Measurements from ENCODE around the gene ARID4B. TPM values are rescaled to one million over a fixed set of nuclear protein-coding genes. Genes with fewer than 3 reads are reported as not detected.
A peak's percentile ranks its signal among the peaks of the same experiment; 100 is the strongest.

Gene ARID4B
- total RNA-seq, 2 experiments from 2014 or later = 38.8 to 41.9 TPM

DNA sequence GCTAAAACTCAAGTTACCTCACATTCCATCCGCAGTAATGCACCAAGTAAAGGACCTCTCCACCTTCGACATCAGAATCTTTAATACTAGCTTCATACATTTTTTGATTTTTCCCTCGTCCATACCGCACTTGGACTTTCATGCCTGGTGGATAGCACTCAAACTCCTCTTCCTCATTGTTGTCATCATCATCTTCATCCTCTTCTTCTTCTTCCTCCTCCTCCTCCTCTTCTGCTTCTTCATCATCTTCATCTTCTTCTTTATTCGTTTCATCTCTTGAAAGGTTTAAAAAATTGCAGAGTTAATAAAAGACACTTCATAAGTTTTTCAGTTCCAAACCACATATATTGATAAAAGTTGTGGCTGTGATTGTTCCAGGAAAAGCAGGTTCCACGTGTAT, 114.2 kb downstream of the ARID4B start:
- Mint-ChIP-seq H3K4me1 (ENCODE audit: low read depth) (peaks cover 26% of the 10 kb centered on the region), H3K27me3 (no peaks in the 10 kb centered on the region), H3K4me3 (no peak overlapping the region), H3K27ac (peak overlapping the region; percentile 65), H3K9me3 (no peaks in the 10 kb centered on the region), H3K36me3 (ENCODE audit: low read depth) (peaks cover 23% of the 10 kb centered on the region)
- ChIA-PET CTCF (no interaction called here), POLR2A (interaction anchor here (0.6 kb wide), 1 partner anchor 122 kb away, joined by 3 read pairs; no protein-coding TSS in a partner anchor)
- DNase-seq (no peak), ATAC-seq (no peak)
- intact Hi-C loops (cut with micrococcal nuclease) = no loop called here
- TF ChIP-seq, protein P1, sequence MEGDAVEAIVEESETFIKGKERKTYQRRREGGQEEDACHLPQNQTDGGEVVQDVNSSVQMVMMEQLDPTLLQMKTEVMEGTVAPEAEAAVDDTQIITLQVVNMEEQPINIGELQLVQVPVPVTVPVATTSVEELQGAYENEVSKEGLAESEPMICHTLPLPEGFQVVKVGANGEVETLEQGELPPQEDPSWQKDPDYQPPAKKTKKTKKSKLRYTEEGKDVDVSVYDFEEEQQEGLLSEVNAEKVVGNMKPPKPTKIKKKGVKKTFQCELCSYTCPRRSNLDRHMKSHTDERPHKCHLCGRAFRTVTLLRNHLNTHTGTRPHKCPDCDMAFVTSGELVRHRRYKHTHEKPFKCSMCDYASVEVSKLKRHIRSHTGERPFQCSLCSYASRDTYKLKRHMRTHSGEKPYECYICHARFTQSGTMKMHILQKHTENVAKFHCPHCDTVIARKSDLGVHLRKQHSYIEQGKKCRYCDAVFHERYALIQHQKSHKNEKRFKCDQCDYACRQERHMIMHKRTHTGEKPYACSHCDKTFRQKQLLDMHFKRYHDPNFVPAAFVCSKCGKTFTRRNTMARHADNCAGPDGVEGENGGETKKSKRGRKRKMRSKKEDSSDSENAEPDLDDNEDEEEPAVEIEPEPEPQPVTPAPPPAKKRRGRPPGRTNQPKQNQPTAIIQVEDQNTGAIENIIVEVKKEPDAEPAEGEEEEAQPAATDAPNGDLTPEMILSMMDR (IDR thresholded peaks at IDR 0.05) = no peak

DNA sequence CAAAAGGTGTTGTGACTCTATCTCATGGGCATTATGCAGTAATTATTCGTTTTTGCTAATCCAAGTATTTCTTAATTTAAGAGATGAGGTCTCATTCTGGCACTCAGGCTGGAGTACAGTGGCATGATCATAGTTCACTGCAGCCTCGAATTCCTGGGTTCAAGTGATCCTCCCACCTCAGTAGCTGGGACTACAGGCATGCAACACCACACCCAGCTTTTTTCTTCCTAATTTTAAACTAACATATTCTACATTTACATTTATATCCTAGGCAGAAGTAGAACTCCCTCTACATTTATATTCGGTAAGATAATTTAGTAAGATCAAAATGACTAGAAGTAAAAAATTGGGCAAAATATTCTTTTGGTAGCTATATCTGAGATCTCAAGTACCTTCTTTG, 116.5 kb downstream of the ARID4B start:
- Mint-ChIP-seq H3K4me1 (ENCODE audit: low read depth) (peaks cover 41% of the 10 kb centered on the region), H3K4me3 (no peak overlapping the region), H3K36me3 (ENCODE audit: low read depth) (peaks cover 20% of the 10 kb centered on the region), H3K27ac (no peak overlapping the region), H3K27me3 (no peaks in the 10 kb centered on the region), H3K9me3 (no peaks in the 10 kb centered on the region)
- intact Hi-C loops (cut with micrococcal nuclease) = no loop called here
- POLR2A ChIA-PET = interaction anchor here (0.9 to 1.3 kb wide), 2 partner anchors 15 to 59 kb away, joined by 3 to 4 read pairs; no protein-coding TSS in a partner anchor
- TF ChIP-seq, protein P1 (IDR thresholded peaks at IDR 0.05) = no peak
- DNase-seq (no peak), ATAC-seq (no peak)
- CTCF ChIA-PET = interaction anchor here (1.7 kb wide), 1 partner anchor 205 kb away, joined by 5 read pairs; no protein-coding TSS in a partner anchor

DNA sequence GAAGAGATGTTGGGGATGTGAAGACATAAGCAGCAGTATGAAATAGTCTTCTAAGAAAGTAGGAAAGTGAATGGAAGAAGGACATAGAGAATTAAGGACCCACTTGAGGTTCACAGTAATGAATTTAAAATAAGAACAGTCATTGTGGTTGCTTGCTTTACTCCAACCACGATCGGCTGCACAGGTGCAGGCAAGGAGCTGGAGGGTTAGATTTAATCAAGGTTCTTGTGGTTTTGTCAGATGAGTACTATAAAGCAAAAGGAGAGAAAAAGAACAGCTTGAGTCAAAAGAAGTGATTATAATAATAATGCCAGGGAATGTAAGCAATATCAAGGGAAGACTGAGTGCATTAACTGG, 120.8 kb downstream of the ARID4B start:
- Mint-ChIP-seq H3K36me3 (ENCODE audit: low read depth) (peaks cover 15% of the 10 kb centered on the region), H3K27me3 (no peaks in the 10 kb centered on the region), H3K9me3 (no peaks in the 10 kb centered on the region), H3K27ac (peak overlapping the region; percentile 89), H3K4me1 (ENCODE audit: low read depth) (peaks cover 31% of the 10 kb centered on the region), H3K4me3 (peak overlapping the region; percentile 7)
- TF ChIP-seq, protein P1 (IDR thresholded peaks at IDR 0.05) = no peak
- POLR2A ChIA-PET = interaction anchor here (0.6 to 1.1 kb wide), 4 partner anchors 47 to 297 kb away, joined by 3 to 5 read pairs (median 3); partner anchors contain the start of genes B3GALNT2 and RBM34
- intact Hi-C loops (cut with micrococcal nuclease) = no loop called here
- DNase-seq = peak; percentile 72
- CTCF ChIA-PET = interaction anchor here (2.1 kb wide), 1 partner anchor 209 kb away, joined by 8 read pairs; no protein-coding TSS in a partner anchor
- ATAC-seq = peak; percentile 82

DNA sequence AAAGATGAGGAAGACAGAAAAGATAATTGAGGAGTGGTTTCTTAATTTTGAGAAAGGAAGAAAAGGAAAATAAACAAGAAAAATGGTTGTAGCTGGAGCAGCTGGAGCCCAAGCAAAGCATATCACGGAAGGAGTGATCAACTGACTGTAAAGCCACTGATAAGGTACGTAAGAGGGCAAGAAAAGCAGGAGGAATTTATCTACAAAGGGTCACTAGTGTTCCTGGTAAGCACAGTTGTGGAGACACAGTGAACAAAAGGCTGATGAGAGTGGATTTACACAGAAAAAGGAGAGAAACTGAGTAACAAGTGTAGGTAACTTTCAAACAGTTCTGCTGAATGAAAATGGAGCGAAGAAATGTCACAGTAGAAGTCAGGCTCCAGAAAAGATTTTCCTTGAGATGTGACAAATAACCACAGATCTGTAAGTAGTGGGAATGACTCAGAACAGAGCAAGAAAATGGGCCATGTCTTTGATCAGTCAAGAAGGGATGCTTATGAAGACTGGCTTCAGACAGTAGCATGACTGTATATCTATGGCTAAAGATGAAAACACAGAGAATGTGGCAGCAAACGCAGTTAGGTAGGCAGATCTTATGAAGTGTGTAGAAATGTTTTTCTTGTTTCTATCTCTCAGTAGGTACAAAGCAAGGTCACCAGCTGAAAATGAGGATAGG, 121.3 kb downstream of the ARID4B start:
- peak; percentile 24 for DNase-seq
- intact Hi-C loops (cut with micrococcal nuclease) = no loop called here
- Mint-ChIP-seq H3K4me3 (peak overlapping the region; percentile 7), H3K36me3 (ENCODE audit: low read depth) (peaks cover 15% of the 10 kb centered on the region), H3K27ac (peak overlapping the region; percentile 89), H3K9me3 (no peaks in the 10 kb centered on the region), H3K27me3 (no peaks in the 10 kb centered on the region), H3K4me1 (ENCODE audit: low read depth) (peaks cover 29% of the 10 kb centered on the region)
- POLR2A ChIA-PET = interaction anchor here (0.8 to 1.0 kb wide), 2 partner anchors 10 to 298 kb away, joined by 3 read pairs; partner anchors contain the start of gene B3GALNT2
- TF ChIP-seq, protein P1 (IDR thresholded peaks at IDR 0.05) = no peak
- ATAC-seq = peak; percentile 94
- CTCF ChIA-PET = interaction anchor here (2.1 kb wide), 1 partner anchor 209 kb away, joined by 8 read pairs; no protein-coding TSS in a partner anchor

DNA sequence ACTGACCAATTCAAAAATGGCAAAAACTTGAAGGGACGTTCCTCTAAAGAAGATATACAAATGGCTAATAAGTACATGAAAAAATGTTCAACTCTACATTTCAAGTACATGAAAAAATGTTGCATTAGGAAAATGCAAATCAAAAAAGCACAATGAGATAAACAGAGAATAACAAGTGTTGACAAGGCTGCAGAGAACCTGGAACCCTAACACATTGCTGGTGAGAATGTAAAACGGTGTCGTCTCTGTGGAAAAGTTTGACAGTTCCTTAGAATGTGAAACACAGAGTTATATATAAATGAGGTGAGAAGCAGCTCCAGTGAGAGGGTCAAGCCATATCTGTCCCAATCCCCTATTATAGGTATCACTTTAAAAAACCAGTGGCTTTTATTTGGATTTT, 122.3 kb downstream of the ARID4B start:
- TF ChIP-seq, protein P1 (IDR thresholded peaks at IDR 0.05) = no peak
- Mint-ChIP-seq H3K27ac (no peak overlapping the region), H3K36me3 (ENCODE audit: low read depth) (peaks cover 11% of the 10 kb centered on the region), H3K27me3 (no peaks in the 10 kb centered on the region), H3K4me3 (no peak overlapping the region), H3K9me3 (no peaks in the 10 kb centered on the region), H3K4me1 (ENCODE audit: low read depth) (peaks cover 28% of the 10 kb centered on the region)
- intact Hi-C loops (cut with micrococcal nuclease) = no loop called here
- POLR2A ChIA-PET = interaction anchor here (0.7 to 1.1 kb wide), 4 partner anchors 9 to 122 kb away, joined by 3 to 4 read pairs (median 4); partner anchors contain the start of gene ARID4B
- CTCF ChIA-PET = interaction anchor here (0.9 to 2.1 kb wide), 3 partner anchors 24 to 299 kb away, joined by 3 to 8 read pairs (median 3); partner anchors contain the start of gene B3GALNT2
- no peak for ATAC-seq
- no peak for DNase-seq

Measured in activated CD8-positive, alpha-beta T cell treated with anti-CD3 and anti-CD28 coated beads for 36 hours (primary cell).